Right lobe of liver (tissue), 6 donors: ENCODE results near the gene TMEM238L. TPM values are rescaled to one million over a fixed set of nuclear protein-coding genes. Genes with fewer than 3 reads are reported as not detected.

Experiments used
- ATAC-seq, 4 donors: fragments of 200-7000 bp; cut with Tn5 transposase; one replicate each; pipeline ENCODE4 v1.9.1; 2020; ENCODE audit warnings: mild to moderate bottlenecking in 4 of 4, moderate library complexity in 4 of 4
- DNase-seq, 3 donors: peaks; one replicate each; pipeline ENCODE4 v3.0.0-alpha.2; 2020
- H3K27ac ChIP-seq, 3 donors: fragments of 200-600 bp; one replicate each; pipeline ENCODE4 v1.8.0; 2022
- H3K27me3 ChIP-seq, 2 donors: fragments of 200-600 bp; one replicate each; pipeline ENCODE4 v1.8.0; 2022
- H3K36me3 ChIP-seq, 4 donors: fragments of 200-600 bp; sonication (generic) in 1 of 4; one replicate each; pipeline versions ENCODE4 v1.5.1 to v1.8.0; 2017 to 2022; ENCODE audit warnings: control low read depth in 1 of 4
- H3K4me1 ChIP-seq, 4 donors: fragments of 200-600 bp; sonication (generic) in 1 of 4; one replicate each; pipeline versions ENCODE4 v1.5.1 to v1.8.0; 2017 to 2022; ENCODE audit warnings: control low read depth in 1 of 4
- H3K4me3 ChIP-seq, 3 donors: fragments of 200-600 bp; one replicate each; pipeline ENCODE4 v1.8.0; 2022
- H3K9me3 ChIP-seq, 4 donors: fragments of 200-600 bp; sonication (generic) in 1 of 4; one replicate each; pipeline versions ENCODE4 v1.5.1 to v1.8.0; 2017 to 2022; ENCODE audit warnings: control low read depth in 1 of 4
- POLR2A ChIP-seq: fragments of 450-650 bp; IDR thresholded peaks from one replicate; pipeline ENCODE4 v1.6.1; 2017; ENCODE audit warnings: antibody characterized with exemption, mild to moderate bottlenecking
- WGBS: methylation state at CpG from one replicate; pipeline ENCODE4 v1.1.6; 2018; ENCODE audit warnings: low coverage, low lambda C conversion rate; ENCODE audit not compliant: insufficient coverage; ENCODE audit errors: missing lambda C conversion rate; 5-methylcytosine and 5-hydroxymethylcytosine counted together
- intact Hi-C, 2 donors: fragments of 100-400 bp; cut with DNase I; formaldehyde crosslinking; loops; one replicate each; pipeline versions ENCODE4 v1.11.2 to v1.14.1; 2022
- total RNA-seq, 6 experiments: library from RNA; depleted of rRNA in 2 of 6; stranded (reverse); fragments of >200 nt in 2 of 6; fragmentation: NEBNext Ultra II Directional in 3 of 6; extraction: Animal tissue kit (Norgen Biotek cat#: 25700) in 3 of 6; gene quantifications; one replicate each; pipeline versions ENCODE4 v1.1.0 to v1.2.4, GENCODE V29; 2016 to 2023
- TF ChIP-seq, protein P1 (sequence below), 4 donors: fragments of 200-600 bp in 3 of 4; fragments of 450-650 bp in 1 of 4; IDR thresholded peaks; one replicate each; pipeline versions ENCODE4 v1.5.1 to v1.8.0; 2016 to 2022; ENCODE audit warnings: antibody characterized with exemption in 4 of 4, mild to moderate bottlenecking in 2 of 4
- donor health status: DM: no; HTN: yes; CAD: no.
- donor health status: DM: no; HTN: no; CAD: no.
- donor health status: DM: no; HTN: no; CAD: no.
- donor health status: DM: no; HTN: yes; CAD: no.
- donor health status: DM: no; HTN: yes; CAD: no.

TMEM238L gene
- total RNA-seq, 6 experiments from 2014 or later: not detected

DNA sequence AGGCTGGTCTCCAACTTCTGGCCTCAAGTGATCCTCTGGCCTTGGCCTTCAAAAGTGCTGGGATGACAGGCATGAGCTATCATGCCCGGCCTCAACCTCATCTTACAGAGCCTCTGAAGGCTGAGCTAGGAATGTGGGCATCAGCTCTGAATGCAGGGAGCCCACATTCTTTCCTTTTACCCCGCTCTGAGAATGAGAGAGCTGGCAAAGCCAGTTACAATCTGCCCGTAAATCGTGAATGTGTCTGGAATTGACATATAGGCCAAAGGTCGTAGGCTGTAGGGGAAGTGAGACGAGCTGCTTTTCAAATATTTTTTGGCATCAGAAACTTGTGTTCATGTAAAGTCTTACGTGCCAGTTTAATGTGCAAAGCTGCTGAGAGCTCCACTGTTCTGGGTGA is 4.5 kb downstream of the TMEM238L start:
- H3K36me3 ChIP-seq: no peaks in the 10 kb centered on the region
- H3K4me3 ChIP-seq: no peak overlapping the region
- no peaks in the 10 kb centered on the region for H3K9me3 ChIP-seq
- DNase-seq (no peak), ATAC-seq (peak; percentile 31 to 70 (median 51))
- intact Hi-C loops: no loop called here
- peaks cover 0 to 24% (median 16%) of the 10 kb centered on the region in 4 donors for H3K4me1 ChIP-seq
- TF ChIP-seq, protein P1, sequence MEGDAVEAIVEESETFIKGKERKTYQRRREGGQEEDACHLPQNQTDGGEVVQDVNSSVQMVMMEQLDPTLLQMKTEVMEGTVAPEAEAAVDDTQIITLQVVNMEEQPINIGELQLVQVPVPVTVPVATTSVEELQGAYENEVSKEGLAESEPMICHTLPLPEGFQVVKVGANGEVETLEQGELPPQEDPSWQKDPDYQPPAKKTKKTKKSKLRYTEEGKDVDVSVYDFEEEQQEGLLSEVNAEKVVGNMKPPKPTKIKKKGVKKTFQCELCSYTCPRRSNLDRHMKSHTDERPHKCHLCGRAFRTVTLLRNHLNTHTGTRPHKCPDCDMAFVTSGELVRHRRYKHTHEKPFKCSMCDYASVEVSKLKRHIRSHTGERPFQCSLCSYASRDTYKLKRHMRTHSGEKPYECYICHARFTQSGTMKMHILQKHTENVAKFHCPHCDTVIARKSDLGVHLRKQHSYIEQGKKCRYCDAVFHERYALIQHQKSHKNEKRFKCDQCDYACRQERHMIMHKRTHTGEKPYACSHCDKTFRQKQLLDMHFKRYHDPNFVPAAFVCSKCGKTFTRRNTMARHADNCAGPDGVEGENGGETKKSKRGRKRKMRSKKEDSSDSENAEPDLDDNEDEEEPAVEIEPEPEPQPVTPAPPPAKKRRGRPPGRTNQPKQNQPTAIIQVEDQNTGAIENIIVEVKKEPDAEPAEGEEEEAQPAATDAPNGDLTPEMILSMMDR (IDR thresholded peaks at IDR 0.05): no peak
- TF ChIP-seq POLR2A: no peak
- 37% methylated on average over 7 of the region's 7 CpGs for WGBS
- H3K27me3 ChIP-seq: no peaks in the 10 kb centered on the region
- peak overlapping the region in 2 of 3 donors; percentile 23 to 44 for H3K27ac ChIP-seq

GRCh38 chr17:10798910-10799309 is 5.0 kb downstream of the TMEM238L start:
- no peaks in the 10 kb centered on the region for H3K27me3 ChIP-seq
- H3K4me1 ChIP-seq: peaks cover 0 to 24% (median 16%) of the 10 kb centered on the region in 4 donors
- no peak for TF ChIP-seq POLR2A
- TF ChIP-seq, protein P1 (IDR thresholded peaks at IDR 0.05): no peak
- no peak for DNase-seq
- no peaks in the 10 kb centered on the region for H3K9me3 ChIP-seq
- H3K27ac ChIP-seq: peak overlapping the region in 2 of 3 donors; percentile 23 to 44
- peak in 2 of 4 donors; percentile 4 to 5 for ATAC-seq
- intact Hi-C loops: no loop called here
- H3K4me3 ChIP-seq: no peak overlapping the region
- WGBS: 71% methylated on average over 7 of the region's 7 CpGs
- H3K36me3 ChIP-seq: no peaks in the 10 kb centered on the region

GRCh38 chr17:10798332-10798749 is 5.6 kb downstream of the TMEM238L start:
- 19% methylated on average over 3 of the region's 3 CpGs for WGBS
- DNase-seq (peak in 2 of 3 donors; percentile 58 to 60), ATAC-seq (peak; percentile 72 to 87 (median 82))
- Histone ChIP-seq H3K27me3 (no peaks in the 10 kb centered on the region), H3K4me1 (peaks cover 0 to 24% (median 16%) of the 10 kb centered on the region in 4 donors), H3K9me3 (no peaks in the 10 kb centered on the region), H3K4me3 (no peak overlapping the region), H3K36me3 (no peaks in the 10 kb centered on the region), H3K27ac (peak overlapping the region; percentile 8 to 44 (median 23))
- intact Hi-C loops: no loop called here
- TF ChIP-seq POLR2A: no peak
- TF ChIP-seq, protein P1 (IDR thresholded peaks at IDR 0.05): no peak

DNA sequence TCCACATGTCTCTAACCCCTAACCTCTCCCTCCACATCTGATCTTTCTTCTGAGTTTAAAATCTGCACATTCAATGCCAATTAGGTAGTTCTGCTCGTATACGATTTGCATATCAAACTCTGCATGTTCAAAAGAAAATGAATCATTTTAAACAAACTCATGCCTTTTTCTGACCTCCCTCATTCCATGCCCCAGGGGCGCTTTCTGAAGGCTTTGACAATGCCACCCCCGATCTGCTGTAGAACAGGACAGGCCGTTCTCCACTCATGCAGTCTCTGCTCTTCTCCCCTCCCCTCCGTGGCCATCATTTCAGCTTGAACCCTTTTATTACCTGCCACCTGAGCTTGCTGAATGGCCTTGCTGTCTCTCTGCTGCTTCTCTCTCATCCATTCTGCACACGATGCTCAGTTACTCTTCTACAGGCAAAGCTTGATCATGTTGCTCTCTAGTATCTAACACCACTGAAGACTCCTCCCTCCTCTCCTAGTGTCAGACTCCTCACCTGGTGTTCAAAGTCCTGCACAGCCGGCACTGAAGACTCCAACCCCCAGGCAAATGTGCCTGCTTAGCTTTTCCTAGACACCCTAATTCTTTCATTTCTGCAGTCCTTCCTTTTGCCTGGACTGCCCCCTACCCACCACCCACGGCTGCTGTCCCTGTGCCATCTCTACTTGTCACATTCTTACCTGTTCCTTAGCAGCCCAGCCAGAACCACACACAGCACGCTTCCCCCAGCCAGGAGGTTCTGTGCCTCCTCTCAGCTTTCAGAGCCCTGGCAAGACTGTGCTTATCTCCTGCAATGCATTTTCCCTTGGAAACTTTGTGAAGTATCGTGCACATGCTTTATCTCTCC is 6.2 kb downstream of the TMEM238L start:
- Histone ChIP-seq H3K27me3 (no peaks in the 10 kb centered on the region), H3K4me3 (no peak overlapping the region), H3K36me3 (no peaks in the 10 kb centered on the region), H3K4me1 (peaks cover 0 to 24% (median 16%) of the 10 kb centered on the region in 4 donors), H3K9me3 (no peaks in the 10 kb centered on the region), H3K27ac (peak overlapping the region; percentile 8 to 44 (median 23))
- no peak for DNase-seq
- TF ChIP-seq, protein P1 (IDR thresholded peaks at IDR 0.05): no peak
- no peak for TF ChIP-seq POLR2A
- peak; percentile 23 to 65 (median 56) for ATAC-seq
- 60% methylated on average over 11 of the region's 11 CpGs for WGBS
- intact Hi-C loops: no loop called here
